HCT116 (cell line): ENCODE measurements around the gene FMN1. TPM values are rescaled to one million over a fixed set of nuclear protein-coding genes. Genes with fewer than 3 reads are reported as not detected.

Experiments
- ATAC-seq: fragments of 200-7000 bp; cut with Tn5 transposase; 2 replicates; pipeline ENCODE4 v1.9.1; 2020; ENCODE audit warnings: mild to moderate bottlenecking, moderate library complexity
- BruUV-seq: library from RNA; stranded (reverse); fragments of 400-500 nt; replicated peaks from 2 replicates; lab custom pipeline; 2021; lab: Mats Ljungman, UMichigan
- CTCF ChIA-PET: fragments of 300-600 bp; sonication (Branson Sonifier 250); formaldehyde crosslinking; loops from one replicate; lab custom pipeline; 2021; ENCODE audit warnings: antibody characterized with exemption; lab: Charles Lee
- POLR2A ChIA-PET: fragments of 300-600, 350-600 bp; sonication (Branson Sonifier 250); formaldehyde crosslinking; loops from one replicate; lab custom pipeline; 2021; ENCODE audit warnings: antibody characterized with exemption; lab: Charles Lee
- RAD21 ChIA-PET, 2 experiments: fragments of 300-600 bp; sonication (Branson Sonifier 250); formaldehyde crosslinking; loops; one replicate each; lab custom pipeline; 2023; ENCODE audit warnings: low total read pairs in 2 of 2; ENCODE audit not compliant: uncharacterized antibody in 2 of 2, unreplicated experiment in 2 of 2, low non-redundant PET in 1 of 2; lab: Charles Lee
- DNase-seq: peaks from one replicate; pipeline ENCODE4 v3.0.0-alpha.2; 2010; ENCODE audit warnings: low read depth, low spot score
- H2AFZ ChIP-seq: fragments of 200-600 bp; shearing (Covaris generic), sonication (generic); 2 replicates; pipeline ENCODE4 v1.6.1; 2017; ENCODE audit warnings: low read depth, mixed run types, mixed read lengths, antibody characterized with exemption, low read length; ENCODE audit not compliant: poor library complexity, severe bottlenecking
- H3K27ac ChIP-seq: 2 replicates; pipeline ENCODE4 v1.5.1; 2012; ENCODE audit warnings: low read depth, low read length
- H3K27me3 ChIP-seq: fragments of 200-600 bp; sonication (generic); 2 replicates; pipeline ENCODE4 v1.6.1; 2016; ENCODE audit warnings: mixed run types, low read length, mixed read lengths; ENCODE audit not compliant: insufficient read depth
- H3K36me3 ChIP-seq, 2 experiments: fragments of 200-500 bp in 1 of 2; fragments of 200-600 bp in 1 of 2; sonication (Bioruptor generic) in 1 of 2; sonication (generic) in 1 of 2; 2 replicates each; pipeline versions ENCODE4 v1.5.1 to v1.6.1; 2014 to 2016; ENCODE audit warnings: low read length in 2 of 2, inconsistent platforms in 1 of 2, mixed read lengths in 1 of 2, mixed run types in 1 of 2; ENCODE audit not compliant: insufficient read depth in 2 of 2, control insufficient read depth in 1 of 2
- H3K4me1 ChIP-seq, 2 experiments: fragments of 200-600 bp in 1 of 2; sonication (generic) in 1 of 2; 2 replicates each; pipeline versions ENCODE4 v1.5.1 to v1.6.1; 2012 to 2017; ENCODE audit warnings: low read length in 2 of 2, inconsistent platforms in 1 of 2, mild to moderate bottlenecking in 1 of 2, mixed read lengths in 1 of 2, mixed run types in 1 of 2, moderate library complexity in 1 of 2; ENCODE audit not compliant: insufficient read depth in 2 of 2, control insufficient read depth in 1 of 2
- H3K4me2 ChIP-seq: fragments of 200-600 bp; sonication (generic); 2 replicates; pipeline ENCODE4 v1.6.1; 2017; ENCODE audit warnings: mixed run types, low read length, mixed read lengths
- H3K4me3 ChIP-seq, 2 experiments: fragments of 200-600 bp in 1 of 2; sonication (generic) in 1 of 2; replicated peaks in 1 of 2; 2 replicates each; pipeline ENCODE4 v1.5.1; 2011 to 2016; ENCODE audit warnings: low read length in 2 of 2, control low read depth in 1 of 2, low read depth in 1 of 2, mild to moderate bottlenecking in 1 of 2, mixed read lengths in 1 of 2, mixed run types in 1 of 2
- H3K79me2 ChIP-seq: fragments of 200-600 bp; sonication (generic); 2 replicates; pipeline ENCODE4 v1.6.1; 2017; ENCODE audit warnings: mild to moderate bottlenecking, mixed run types, low read length, moderate library complexity, mixed read lengths; ENCODE audit not compliant: insufficient read depth
- H3K9ac ChIP-seq: fragments of 200-600 bp; sonication (generic); 2 replicates; pipeline ENCODE4 v1.6.1; 2016; ENCODE audit warnings: low read length, mixed read lengths
- H3K9me2 ChIP-seq: fragments of 200-600 bp; sonication (generic), shearing (Covaris generic); 2 replicates; pipeline ENCODE4 v1.6.1; 2017; ENCODE audit warnings: mixed run types, mild to moderate bottlenecking, moderate library complexity; ENCODE audit not compliant: insufficient read depth
- H3K9me3 ChIP-seq, 2 experiments: fragments of 200-500 bp in 1 of 2; fragments of 200-600 bp in 1 of 2; sonication (Bioruptor generic) in 1 of 2; sonication (generic) in 1 of 2; 2 replicates each; pipeline ENCODE4 v1.6.1; 2014 to 2017; ENCODE audit warnings: low read length in 2 of 2, mixed read lengths in 2 of 2, inconsistent platforms in 1 of 2, low read depth in 1 of 2, mild to moderate bottlenecking in 1 of 2, mixed run types in 1 of 2, moderate library complexity in 1 of 2; ENCODE audit not compliant: control insufficient read depth in 1 of 2, insufficient read depth in 1 of 2
- H4K20me1 ChIP-seq: fragments of 200-600 bp; sonication (generic), shearing (Covaris generic); 2 replicates; pipeline ENCODE4 v1.6.1; 2017; ENCODE audit warnings: mixed run types, mild to moderate bottlenecking, moderate library complexity; ENCODE audit not compliant: insufficient read depth
- CEBPB ChIP-seq: IDR thresholded peaks from 2 replicates; pipeline ENCODE4 v1.6.1; 2012; ENCODE audit warnings: low read depth
- EZH2phosphoT487 ChIP-seq: fragments of 200-600 bp; IDR thresholded peaks from 2 replicates; pipeline ENCODE4 v1.6.1; 2018; ENCODE audit warnings: antibody characterized with exemption, borderline replicate concordance
- FOSL1 ChIP-seq: IDR thresholded peaks from 2 replicates; pipeline ENCODE4 v1.6.1; 2012; ENCODE audit warnings: low read depth
- JUND ChIP-seq: IDR thresholded peaks from 2 replicates; pipeline ENCODE4 v1.6.1; 2012
- POLR2AphosphoS5 ChIP-seq: IDR thresholded peaks from 2 replicates; pipeline ENCODE4 v1.6.1; 2011; ENCODE audit warnings: mild to moderate bottlenecking, low read depth, low read length, moderate library complexity
- RAD21 ChIP-seq: IDR thresholded peaks from 2 replicates; pipeline ENCODE4 v1.6.1; 2012; ENCODE audit warnings: low read depth, mild to moderate bottlenecking
- SIN3A ChIP-seq: IDR thresholded peaks from 2 replicates; pipeline ENCODE4 v1.6.1; 2012; ENCODE audit warnings: low read depth
- SRF ChIP-seq: IDR thresholded peaks from 2 replicates; pipeline ENCODE4 v1.6.1; 2012; ENCODE audit warnings: low read depth
- ZFX ChIP-seq: fragments of 450-650 bp; IDR thresholded peaks from 2 replicates; pipeline ENCODE4 v1.6.1; 2017
- intact Hi-C: fragments of 100-400 bp; cut with micrococcal nuclease; formaldehyde crosslinking; loops from 2 replicates; pipeline ENCODE4 v1.10.0; 2022
- total RNA-seq: library from RNA; stranded (reverse); gene quantifications from one replicate; pipeline ENCODE4 v1.2.1, GENCODE V29; 2021; ENCODE audit not compliant: unreplicated experiment
- TF ChIP-seq, protein P1 (sequence below), 3 experiments: fragments of 200-600 bp in 1 of 3; sonication (generic) in 1 of 3; IDR thresholded peaks in 2 of 3; conservative IDR thresholded peaks in 1 of 3; 2 replicates each; pipeline ENCODE4 v1.5.1; 2012 to 2017; ENCODE audit warnings: low read depth in 2 of 3, low read length in 2 of 3, antibody characterized with exemption in 1 of 3, borderline replicate concordance in 1 of 3, control low read depth in 1 of 3, mild to moderate bottlenecking in 1 of 3, mixed read lengths in 1 of 3, mixed run types in 1 of 3, moderate library complexity in 1 of 3; ENCODE audit not compliant: insufficient read depth in 1 of 3
- TF ChIP-seq, protein P2 (sequence below): IDR thresholded peaks from 2 replicates; pipeline ENCODE4 v1.6.1; 2012
- TF ChIP-seq, protein P3 (sequence below): IDR thresholded peaks from 2 replicates; pipeline ENCODE4 v1.6.1; 2012; ENCODE audit warnings: low read depth

FMN1 gene
- total RNA-seq, 1 experiment from 2014 or later = 0.39 TPM

DNA sequence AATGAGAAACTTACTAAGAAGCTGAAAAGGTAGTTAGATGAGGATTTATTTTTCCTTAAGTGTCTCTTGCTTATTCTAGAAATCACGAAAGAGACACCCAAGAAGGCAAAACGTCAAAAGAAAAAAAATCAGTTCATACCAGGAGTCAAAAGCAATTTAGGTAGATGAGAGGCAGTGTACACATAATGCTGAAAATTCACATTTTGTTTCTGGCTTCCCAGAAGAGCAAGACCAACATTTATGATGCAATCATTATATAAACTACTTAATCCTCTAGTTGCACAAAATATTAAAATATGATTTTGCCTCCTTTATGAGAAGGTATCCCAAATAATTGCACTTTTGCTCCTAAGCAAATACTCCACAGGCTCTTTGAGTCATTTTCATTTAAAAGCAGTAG is 228.0 kb downstream of the FMN1 start:
- no peaks in the 10 kb centered on the region for H4K20me1 ChIP-seq
- no peak overlapping the region for H2AFZ ChIP-seq
- no peak overlapping the region for H3K9ac ChIP-seq
- H3K27me3 ChIP-seq = no peaks in the 10 kb centered on the region
- no peaks in the 10 kb centered on the region for H3K4me1 ChIP-seq
- H3K27ac ChIP-seq = no peak overlapping the region
- DNase-seq (no peak), ATAC-seq (no peak)
- RAD21 ChIA-PET = no interaction called here
- no peaks in the 10 kb centered on the region for H3K79me2 ChIP-seq
- no peak overlapping the region for H3K4me3 ChIP-seq
- no peaks in the 10 kb centered on the region for H3K9me2 ChIP-seq
- POLR2A ChIA-PET = no interaction called here
- TF ChIP-seq RAD21 = no peak
- TF ChIP-seq SIN3A = no peak
- no peak for TF ChIP-seq JUND
- TF ChIP-seq CEBPB = no peak
- no peak for TF ChIP-seq ZFX
- TF ChIP-seq EZH2phosphoT487 = no peak
- TF ChIP-seq, protein P1, sequence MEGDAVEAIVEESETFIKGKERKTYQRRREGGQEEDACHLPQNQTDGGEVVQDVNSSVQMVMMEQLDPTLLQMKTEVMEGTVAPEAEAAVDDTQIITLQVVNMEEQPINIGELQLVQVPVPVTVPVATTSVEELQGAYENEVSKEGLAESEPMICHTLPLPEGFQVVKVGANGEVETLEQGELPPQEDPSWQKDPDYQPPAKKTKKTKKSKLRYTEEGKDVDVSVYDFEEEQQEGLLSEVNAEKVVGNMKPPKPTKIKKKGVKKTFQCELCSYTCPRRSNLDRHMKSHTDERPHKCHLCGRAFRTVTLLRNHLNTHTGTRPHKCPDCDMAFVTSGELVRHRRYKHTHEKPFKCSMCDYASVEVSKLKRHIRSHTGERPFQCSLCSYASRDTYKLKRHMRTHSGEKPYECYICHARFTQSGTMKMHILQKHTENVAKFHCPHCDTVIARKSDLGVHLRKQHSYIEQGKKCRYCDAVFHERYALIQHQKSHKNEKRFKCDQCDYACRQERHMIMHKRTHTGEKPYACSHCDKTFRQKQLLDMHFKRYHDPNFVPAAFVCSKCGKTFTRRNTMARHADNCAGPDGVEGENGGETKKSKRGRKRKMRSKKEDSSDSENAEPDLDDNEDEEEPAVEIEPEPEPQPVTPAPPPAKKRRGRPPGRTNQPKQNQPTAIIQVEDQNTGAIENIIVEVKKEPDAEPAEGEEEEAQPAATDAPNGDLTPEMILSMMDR (IDR thresholded peaks at IDR 0.05 in 2 of 3, conservative IDR thresholded peaks at IDR 0.05 in 1 of 3; ENCODE audit: borderline replicate concordance in 1 of 3, insufficient read depth in 1 of 3, low read depth in 2 of 3, low read length in 2 of 3) = no peak
- TF ChIP-seq SRF = no peak
- no peak for TF ChIP-seq FOSL1
- TF ChIP-seq, protein P2, sequence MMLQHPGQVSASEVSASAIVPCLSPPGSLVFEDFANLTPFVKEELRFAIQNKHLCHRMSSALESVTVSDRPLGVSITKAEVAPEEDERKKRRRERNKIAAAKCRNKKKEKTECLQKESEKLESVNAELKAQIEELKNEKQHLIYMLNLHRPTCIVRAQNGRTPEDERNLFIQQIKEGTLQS = no peak
- TF ChIP-seq, protein P3, sequence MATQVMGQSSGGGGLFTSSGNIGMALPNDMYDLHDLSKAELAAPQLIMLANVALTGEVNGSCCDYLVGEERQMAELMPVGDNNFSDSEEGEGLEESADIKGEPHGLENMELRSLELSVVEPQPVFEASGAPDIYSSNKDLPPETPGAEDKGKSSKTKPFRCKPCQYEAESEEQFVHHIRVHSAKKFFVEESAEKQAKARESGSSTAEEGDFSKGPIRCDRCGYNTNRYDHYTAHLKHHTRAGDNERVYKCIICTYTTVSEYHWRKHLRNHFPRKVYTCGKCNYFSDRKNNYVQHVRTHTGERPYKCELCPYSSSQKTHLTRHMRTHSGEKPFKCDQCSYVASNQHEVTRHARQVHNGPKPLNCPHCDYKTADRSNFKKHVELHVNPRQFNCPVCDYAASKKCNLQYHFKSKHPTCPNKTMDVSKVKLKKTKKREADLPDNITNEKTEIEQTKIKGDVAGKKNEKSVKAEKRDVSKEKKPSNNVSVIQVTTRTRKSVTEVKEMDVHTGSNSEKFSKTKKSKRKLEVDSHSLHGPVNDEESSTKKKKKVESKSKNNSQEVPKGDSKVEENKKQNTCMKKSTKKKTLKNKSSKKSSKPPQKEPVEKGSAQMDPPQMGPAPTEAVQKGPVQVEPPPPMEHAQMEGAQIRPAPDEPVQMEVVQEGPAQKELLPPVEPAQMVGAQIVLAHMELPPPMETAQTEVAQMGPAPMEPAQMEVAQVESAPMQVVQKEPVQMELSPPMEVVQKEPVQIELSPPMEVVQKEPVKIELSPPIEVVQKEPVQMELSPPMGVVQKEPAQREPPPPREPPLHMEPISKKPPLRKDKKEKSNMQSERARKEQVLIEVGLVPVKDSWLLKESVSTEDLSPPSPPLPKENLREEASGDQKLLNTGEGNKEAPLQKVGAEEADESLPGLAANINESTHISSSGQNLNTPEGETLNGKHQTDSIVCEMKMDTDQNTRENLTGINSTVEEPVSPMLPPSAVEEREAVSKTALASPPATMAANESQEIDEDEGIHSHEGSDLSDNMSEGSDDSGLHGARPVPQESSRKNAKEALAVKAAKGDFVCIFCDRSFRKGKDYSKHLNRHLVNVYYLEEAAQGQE = no peak
- no peak for TF ChIP-seq POLR2AphosphoS5
- intact Hi-C loops = no loop called here
- CTCF ChIA-PET = no interaction called here
- H3K36me3 ChIP-seq = no peaks in the 10 kb centered on the region
- no TSS peak for BruUV-seq
- no peak overlapping the region for H3K4me2 ChIP-seq
- no peaks in the 10 kb centered on the region for H3K9me3 ChIP-seq
